Stomach smooth muscle (tissue), 2 donors: Measurements from ENCODE around the gene BTBD6.

Experiments
- H3K27ac ChIP-seq: one replicate; pipeline ENCODE4 v1.7.0; 2013; ENCODE audit warnings: mild to moderate bottlenecking, low read length, inconsistent platforms
- H3K27me3 ChIP-seq, 2 donors: one replicate each; pipeline ENCODE4 v1.7.0; 2013; ENCODE audit warnings: low read length in 2 of 2; ENCODE audit not compliant: insufficient read depth in 2 of 2, control insufficient read depth in 1 of 2
- H3K36me3 ChIP-seq, 2 donors: one replicate each; pipeline ENCODE4 v1.7.0; 2013; ENCODE audit warnings: low read length in 2 of 2; ENCODE audit not compliant: control insufficient read depth in 2 of 2, insufficient read depth in 2 of 2
- H3K4me1 ChIP-seq: one replicate; pipeline ENCODE4 v1.7.0; 2013; ENCODE audit warnings: low read length; ENCODE audit not compliant: control insufficient read depth, insufficient read depth
- H3K4me3 ChIP-seq, 2 donors: one replicate each; pipeline ENCODE4 v1.7.0; 2013; ENCODE audit warnings: low read length in 2 of 2
- H3K9ac ChIP-seq, 2 donors: one replicate each; pipeline ENCODE4 v1.7.0; 2013; ENCODE audit warnings: low read length in 2 of 2, mild to moderate bottlenecking in 1 of 2
- H3K9me3 ChIP-seq, 2 donors: one replicate each; pipeline ENCODE4 v1.7.0; 2013; ENCODE audit warnings: low read length in 2 of 2; ENCODE audit not compliant: control insufficient read depth in 2 of 2
- donor health status: healthy.
- donor health status: Pancreatic carcinoma.

BTBD6 gene

DNA sequence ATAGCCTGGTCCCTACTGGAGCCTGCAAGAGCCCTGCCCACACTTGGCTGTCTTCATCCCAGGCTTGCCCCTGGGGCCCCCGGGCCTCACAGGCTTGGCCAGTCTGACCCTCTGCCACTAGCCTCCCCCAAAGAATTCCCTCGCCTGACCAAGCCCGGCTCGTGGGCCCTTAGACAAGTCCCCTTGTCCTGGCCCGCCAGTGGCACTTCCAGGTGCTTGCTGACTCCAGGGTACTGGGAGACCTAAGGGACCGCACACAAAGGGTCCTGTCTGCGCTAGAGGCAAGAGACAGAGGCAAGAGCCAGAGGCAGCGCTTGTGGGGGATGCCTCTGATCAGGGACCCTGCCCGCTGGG, 5.0 kb downstream of the BTBD6 start:
- Histone ChIP-seq H3K4me3 (no peak overlapping the region), H3K36me3 (peaks cover 16 to 28% of the 10 kb centered on the region in 2 donors), H3K9me3 (no peaks in the 10 kb centered on the region), H3K27me3 (no peaks in the 10 kb centered on the region), H3K9ac (no peak overlapping the region), H3K27ac (no peak overlapping the region), H3K4me1 (peaks cover 15% of the 10 kb centered on the region)

DNA sequence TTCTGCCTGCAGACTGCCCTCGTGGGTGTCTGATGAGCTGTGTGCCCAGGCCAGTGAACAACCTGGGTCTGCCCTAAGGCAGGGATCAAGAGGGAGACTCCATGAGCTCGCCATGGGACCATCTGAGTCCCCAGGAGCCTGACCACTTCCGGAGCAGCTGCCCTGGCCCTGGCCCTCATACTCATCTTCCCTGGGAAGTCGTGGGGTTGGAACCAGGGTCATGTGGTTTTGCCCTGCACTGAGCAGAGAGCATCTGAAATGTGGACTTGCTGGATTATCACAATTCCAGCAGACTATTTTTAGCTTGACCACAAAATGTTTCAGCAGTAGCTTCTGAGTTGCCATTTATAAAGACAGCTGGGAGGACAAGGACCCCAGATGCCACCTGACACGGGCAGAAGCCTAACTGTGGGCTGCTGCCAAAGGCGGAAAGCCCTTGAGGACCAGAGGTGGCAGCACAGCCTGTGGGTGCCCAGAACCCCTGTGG, 6.7 kb downstream of the BTBD6 start:
- Histone ChIP-seq H3K4me3 (no peak overlapping the region), H3K27ac (no peak overlapping the region), H3K9ac (no peak overlapping the region), H3K4me1 (peaks cover 4% of the 10 kb centered on the region), H3K27me3 (no peaks in the 10 kb centered on the region), H3K36me3 (peaks cover 17 to 27% of the 10 kb centered on the region in 2 donors), H3K9me3 (no peaks in the 10 kb centered on the region)

DNA sequence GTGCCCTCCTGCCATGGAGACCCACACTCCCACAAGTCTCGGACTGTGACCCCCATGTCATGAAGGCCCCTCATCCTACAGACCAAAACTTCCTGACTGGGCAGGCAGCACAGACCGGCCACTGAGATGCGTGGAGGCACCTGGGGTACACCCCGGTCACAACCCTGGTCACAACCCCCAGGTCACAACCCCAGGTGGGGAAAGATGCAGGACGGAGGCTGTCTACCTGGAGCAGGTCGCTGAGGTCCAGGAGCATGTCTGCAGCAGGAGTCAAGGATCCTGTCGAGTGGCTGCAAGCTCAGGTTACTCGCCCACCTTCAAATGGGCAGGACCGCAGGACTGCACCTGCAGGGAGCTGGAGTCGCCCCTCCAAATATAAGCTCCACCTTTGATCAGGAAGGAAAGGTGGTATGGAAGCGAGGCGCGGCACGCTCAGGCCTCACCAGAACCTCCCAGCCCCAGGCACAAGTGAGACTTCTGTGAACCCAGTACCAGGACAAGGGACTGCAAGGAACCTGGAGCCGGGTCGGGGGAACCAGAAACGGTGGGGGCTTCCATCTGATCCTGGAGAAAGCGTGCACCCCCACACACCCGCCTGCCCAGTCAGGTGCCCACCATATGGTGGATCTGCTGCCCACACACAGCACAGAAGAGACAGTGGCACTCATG, 8.1 kb downstream of the BTBD6 start:
- no peak overlapping the region for H3K4me3 ChIP-seq
- H3K4me1 ChIP-seq = no peaks in the 10 kb centered on the region
- no peaks in the 10 kb centered on the region for H3K27me3 ChIP-seq
- no peaks in the 10 kb centered on the region for H3K9me3 ChIP-seq
- H3K9ac ChIP-seq = no peak overlapping the region
- H3K36me3 ChIP-seq = peaks cover 10 to 18% of the 10 kb centered on the region in 2 donors
- no peak overlapping the region for H3K27ac ChIP-seq

DNA sequence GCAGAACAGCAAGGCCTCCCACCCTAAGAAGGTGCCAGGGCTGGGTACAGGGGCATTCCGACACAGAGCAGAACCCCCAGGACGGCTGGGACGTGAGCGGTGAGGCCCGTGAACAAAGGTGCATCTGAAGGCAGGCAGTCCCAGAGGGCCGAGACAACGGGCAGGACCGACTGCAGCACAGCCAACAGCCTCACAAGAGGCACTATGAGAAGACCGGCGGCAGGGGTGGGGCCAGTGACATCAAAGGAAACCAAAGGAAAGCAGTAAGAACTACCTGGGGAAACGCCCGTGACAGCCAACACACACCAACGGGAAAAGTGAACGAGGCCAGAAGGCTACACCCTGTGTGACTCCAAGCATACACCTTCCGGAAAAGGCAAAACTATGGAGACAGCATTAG, 9.1 kb downstream of the BTBD6 start:
- Histone ChIP-seq H3K36me3 (peaks cover 6 to 12% of the 10 kb centered on the region in 2 donors), H3K4me3 (no peak overlapping the region), H3K4me1 (no peaks in the 10 kb centered on the region), H3K9ac (no peak overlapping the region), H3K27ac (no peak overlapping the region), H3K9me3 (no peaks in the 10 kb centered on the region), H3K27me3 (no peaks in the 10 kb centered on the region)

DNA sequence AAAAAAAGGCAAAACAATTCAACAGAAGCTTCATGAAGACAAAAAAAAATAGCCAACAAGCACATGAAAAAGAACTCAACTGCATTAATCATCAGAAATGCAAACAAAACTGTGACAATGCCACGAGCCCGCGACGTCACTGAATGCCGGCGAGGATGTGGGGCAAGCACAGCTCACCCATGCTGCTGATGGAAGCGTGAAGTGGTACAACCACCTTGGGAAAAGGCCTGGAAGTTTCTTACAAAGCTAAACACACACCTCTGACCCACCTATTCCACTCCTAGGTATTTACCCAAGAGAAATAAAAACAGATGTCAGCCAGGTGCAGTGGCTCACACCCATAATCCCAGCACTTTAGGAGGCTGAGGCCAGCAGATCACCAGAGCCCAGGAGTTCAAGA, 10.5 kb downstream of the BTBD6 start:
- Histone ChIP-seq H3K9me3 (no peaks in the 10 kb centered on the region), H3K27ac (no peak overlapping the region), H3K36me3 (peaks cover 7 to 8% of the 10 kb centered on the region in 2 donors), H3K9ac (no peak overlapping the region), H3K4me3 (no peak overlapping the region), H3K4me1 (no peaks in the 10 kb centered on the region), H3K27me3 (no peaks in the 10 kb centered on the region)

DNA sequence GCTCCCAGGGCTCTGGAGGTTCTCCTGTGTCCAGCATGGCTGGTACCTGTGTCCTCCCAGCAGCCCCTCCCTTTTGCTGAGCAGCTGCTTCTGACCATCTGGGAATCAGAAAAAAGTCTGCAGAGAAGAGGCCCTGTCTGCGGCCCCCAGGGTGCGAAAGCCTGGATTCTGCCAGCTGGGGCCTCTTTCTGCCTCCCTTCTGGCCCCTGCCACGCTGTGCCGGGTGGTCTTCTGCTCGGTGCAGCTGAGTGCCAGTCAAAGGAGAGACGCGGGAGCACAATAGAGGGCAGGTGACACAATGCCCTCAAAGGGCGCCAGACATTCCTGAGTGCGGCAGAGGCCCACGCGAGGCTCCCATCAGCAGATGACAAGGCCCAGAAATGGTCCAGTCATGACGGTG, 12.6 kb downstream of the BTBD6 start:
- peaks cover 7 to 10% of the 10 kb centered on the region in 2 donors for H3K36me3 ChIP-seq
- H3K4me3 ChIP-seq = no peak overlapping the region
- H3K9ac ChIP-seq = no peak overlapping the region
- H3K9me3 ChIP-seq = no peaks in the 10 kb centered on the region
- no peaks in the 10 kb centered on the region for H3K4me1 ChIP-seq
- no peaks in the 10 kb centered on the region for H3K27me3 ChIP-seq
- no peak overlapping the region for H3K27ac ChIP-seq

DNA sequence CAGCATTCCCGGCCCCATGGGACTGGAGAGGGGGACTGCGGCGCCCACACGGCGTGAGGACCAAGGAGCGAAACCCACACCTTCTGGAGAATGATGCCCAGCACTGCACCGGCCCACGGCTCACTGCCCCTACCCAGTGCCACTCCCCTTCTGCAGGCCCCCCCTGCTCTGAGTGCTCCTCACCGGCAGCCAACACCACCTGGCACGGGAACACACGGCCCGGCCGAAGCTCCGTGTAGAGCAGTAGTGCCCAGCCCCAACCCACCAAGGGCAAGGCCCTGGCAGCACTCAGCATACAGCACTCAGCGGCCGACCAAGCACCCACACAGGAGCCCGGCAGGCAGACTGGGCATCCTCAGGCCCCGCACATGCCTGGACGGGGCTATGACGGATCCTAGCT, 13.4 kb downstream of the BTBD6 start:
- Histone ChIP-seq H3K27me3 (no peaks in the 10 kb centered on the region), H3K9me3 (no peaks in the 10 kb centered on the region), H3K27ac (no peak overlapping the region), H3K9ac (no peak overlapping the region), H3K4me3 (no peak overlapping the region), H3K36me3 (peaks cover 4 to 8% of the 10 kb centered on the region in 2 donors), H3K4me1 (no peaks in the 10 kb centered on the region)

DNA sequence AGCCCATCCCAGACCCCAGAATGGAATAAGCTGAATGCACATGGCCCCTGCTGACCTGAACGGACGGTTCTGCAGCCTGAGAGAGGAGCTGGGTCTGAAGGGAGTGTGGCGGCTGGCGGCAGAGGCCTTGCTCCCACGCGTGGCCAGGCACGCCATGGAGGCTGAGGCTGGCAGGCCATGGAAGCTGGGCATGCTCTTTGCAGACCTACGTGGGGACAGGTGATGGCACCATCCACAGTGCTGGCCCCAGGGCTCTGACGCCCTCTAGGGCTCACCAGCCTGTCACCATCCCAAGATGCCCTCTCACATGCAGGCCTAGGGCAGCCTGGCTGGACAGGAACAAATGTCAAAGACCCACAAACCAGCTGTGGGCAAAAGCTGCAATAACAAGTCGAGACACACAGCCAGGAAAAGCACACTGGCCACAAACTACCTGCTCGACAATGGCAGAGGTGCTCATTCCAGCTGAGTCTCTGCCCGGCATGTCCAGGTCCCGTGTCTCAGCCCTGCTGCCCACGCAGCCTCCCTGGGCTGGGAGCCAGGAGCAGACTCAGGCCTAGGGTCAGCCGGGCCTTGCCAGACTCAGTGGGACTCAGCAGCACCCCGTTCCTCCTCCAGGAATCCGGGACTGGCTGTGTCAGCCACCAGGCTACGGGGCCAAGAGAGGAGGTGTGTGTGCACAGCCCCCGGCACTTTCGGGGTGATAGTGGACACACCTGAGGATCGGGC, 19.7 kb downstream of the BTBD6 start:
- no peaks in the 10 kb centered on the region for H3K4me1 ChIP-seq
- H3K4me3 ChIP-seq = no peak overlapping the region
- no peaks in the 10 kb centered on the region for H3K9me3 ChIP-seq
- no peaks in the 10 kb centered on the region for H3K27me3 ChIP-seq
- peaks cover 5 to 13% of the 10 kb centered on the region in 2 donors for H3K36me3 ChIP-seq
- no peak overlapping the region for H3K9ac ChIP-seq
- H3K27ac ChIP-seq = no peak overlapping the region

DNA sequence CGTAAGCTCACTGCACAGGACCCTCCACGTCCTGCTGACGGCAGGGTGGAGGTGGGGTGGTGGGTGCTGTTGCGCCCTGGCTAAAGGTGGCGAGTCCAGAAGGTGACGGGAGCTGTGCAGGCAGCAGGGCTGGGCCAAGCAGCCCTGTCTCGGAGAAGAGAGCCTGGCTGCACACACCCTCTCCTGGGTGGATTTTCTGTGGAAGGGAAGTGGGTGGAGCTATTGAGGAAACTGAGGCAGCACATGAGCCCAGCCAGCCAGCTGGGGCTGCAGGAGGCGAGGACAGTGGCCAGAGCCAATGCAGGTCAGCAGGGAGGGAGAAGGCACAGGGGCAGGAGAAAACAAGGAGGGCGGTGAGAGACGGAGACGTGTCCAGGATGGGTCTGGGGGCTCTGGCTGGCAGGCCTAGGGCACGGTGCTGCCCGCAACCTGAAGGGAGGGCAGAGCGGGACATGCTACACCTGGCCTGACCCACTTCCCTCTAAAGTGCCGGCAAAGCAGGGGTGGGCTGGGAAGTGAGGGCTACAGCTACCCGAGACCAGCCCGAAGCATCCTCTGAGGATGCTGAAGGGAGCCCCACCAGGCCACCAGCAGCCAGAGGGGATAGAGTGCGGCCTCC, 20.5 kb downstream of the BTBD6 start:
- Histone ChIP-seq H3K36me3 (peaks cover 5 to 13% of the 10 kb centered on the region in 2 donors), H3K27ac (no peak overlapping the region), H3K9me3 (no peaks in the 10 kb centered on the region), H3K4me3 (no peak overlapping the region), H3K9ac (no peak overlapping the region), H3K27me3 (no peaks in the 10 kb centered on the region), H3K4me1 (no peaks in the 10 kb centered on the region)

DNA sequence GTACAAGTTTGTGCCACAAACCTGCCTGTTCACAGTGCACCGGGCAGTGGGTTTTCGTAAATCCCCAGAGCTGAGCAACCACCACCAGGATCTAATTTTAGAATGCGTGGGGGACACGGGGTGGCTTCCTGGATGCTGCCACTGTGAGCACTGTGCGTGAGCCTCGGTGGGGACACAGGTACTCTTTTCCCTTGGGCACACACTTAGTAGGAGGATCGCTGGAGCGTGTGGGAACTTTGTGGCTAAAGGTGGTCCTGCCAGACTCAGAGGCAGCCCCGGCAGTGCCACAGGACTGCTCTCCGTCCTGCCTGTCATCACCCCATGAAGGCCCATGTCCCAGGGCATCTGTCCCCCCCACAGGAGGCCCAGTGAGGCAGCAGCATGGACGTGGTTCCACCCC, 21.1 kb downstream of the BTBD6 start:
- H3K27me3 ChIP-seq = no peaks in the 10 kb centered on the region
- peaks cover 5 to 10% of the 10 kb centered on the region in 2 donors for H3K36me3 ChIP-seq
- no peak overlapping the region for H3K4me3 ChIP-seq
- H3K9me3 ChIP-seq = no peaks in the 10 kb centered on the region
- no peak overlapping the region for H3K9ac ChIP-seq
- no peaks in the 10 kb centered on the region for H3K4me1 ChIP-seq
- no peak overlapping the region for H3K27ac ChIP-seq
